HepG2 (cell line): ENCODE results near the gene AQP5. TPM values are rescaled to one million over a fixed set of nuclear protein-coding genes. Genes with fewer than 3 reads are reported as not detected.

Source experiments
- ARID2 ChIP-seq: sonication (generic); formaldehyde crosslinking; IDR thresholded peaks from 2 replicates; pipeline ENCODE4 v1.8.1; 2022; ENCODE audit warnings: mild to moderate bottlenecking, missing genetic modification reagents, borderline replicate concordance
- ATM ChIP-seq: fragments of 450-650 bp; IDR thresholded peaks from 2 replicates; pipeline ENCODE4 v1.7.1; 2017; ENCODE audit warnings: mild to moderate bottlenecking, borderline replicate concordance
- EHMT2 ChIP-seq: fragments of 200-600 bp; sonication (generic); IDR thresholded peaks from 2 replicates; pipeline ENCODE4 v1.7.0; 2017; ENCODE audit warnings: antibody characterized with exemption, low read depth, low read length, borderline replicate concordance
- FOXA3 ChIP-seq: IDR thresholded peaks from 2 replicates; pipeline ENCODE4 v1.6.1; 2016; ENCODE audit warnings: missing genetic modification reagents, missing compliant biosample characterization
- GABPB1 ChIP-seq: IDR thresholded peaks from 2 replicates; pipeline ENCODE4 v1.6.1; 2016; ENCODE audit warnings: mild to moderate bottlenecking, missing genetic modification reagents, moderate library complexity, missing compliant biosample characterization
- HNRNPL ChIP-seq: fragments of 200-400 bp; formaldehyde crosslinking; IDR thresholded peaks from 2 replicates; pipeline ENCODE4 v1.6.1; 2017; ENCODE audit warnings: mild to moderate bottlenecking, low read depth, low read length
- KDM4B ChIP-seq: sonication (generic); formaldehyde crosslinking; IDR thresholded peaks from 2 replicates; pipeline ENCODE4 v1.4.0; 2020; ENCODE audit warnings: missing genetic modification reagents
- KLF15 ChIP-seq: sonication (generic); formaldehyde crosslinking; IDR thresholded peaks from 2 replicates; pipeline ENCODE4 v1.8.1; 2023; ENCODE audit warnings: borderline replicate concordance, mild to moderate bottlenecking, inconsistent platforms, missing genetic modification reagents, mixed read lengths
- MBD4 ChIP-seq: IDR thresholded peaks from 2 replicates; pipeline ENCODE4 v1.6.1; 2012; ENCODE audit warnings: low read length, inconsistent platforms, borderline replicate concordance
- NFYB ChIP-seq: sonication (generic); formaldehyde crosslinking; IDR thresholded peaks from 2 replicates; pipeline ENCODE4 v1.4.0; 2020; ENCODE audit warnings: missing genetic modification reagents
- PHF8 ChIP-seq: sonication (generic); formaldehyde crosslinking; IDR thresholded peaks from 2 replicates; pipeline ENCODE4 v1.5.0; 2020; ENCODE audit warnings: missing genetic modification reagents
- PPARG ChIP-seq: conservative IDR thresholded peaks from 2 replicates; pipeline ENCODE4 v1.6.1; 2016; ENCODE audit warnings: missing biosample characterization, missing genetic modification reagents
- RFXANK ChIP-seq: IDR thresholded peaks from 2 replicates; pipeline ENCODE4 v1.6.1; 2016
- SETDB1 ChIP-seq: sonication (generic); formaldehyde crosslinking; IDR thresholded peaks from 2 replicates; pipeline ENCODE4 v1.5.1; 2020; ENCODE audit warnings: missing genetic modification reagents, mild to moderate bottlenecking, borderline replicate concordance
- SKI ChIP-seq: fragments of 450-650 bp; IDR thresholded peaks from one replicate; pipeline ENCODE4 v1.6.1; 2018; ENCODE audit warnings: mild to moderate bottlenecking; ENCODE audit not compliant: partially characterized antibody
- ZFP82 ChIP-seq: sonication (generic); formaldehyde crosslinking; IDR thresholded peaks from 2 replicates; pipeline ENCODE4 v1.5.1; 2020; ENCODE audit warnings: mild to moderate bottlenecking, missing genetic modification reagents, borderline replicate concordance
- ZNF10 ChIP-seq: sonication (generic); formaldehyde crosslinking; IDR thresholded peaks from 2 replicates; pipeline ENCODE4 v1.4.0; 2020; ENCODE audit warnings: mild to moderate bottlenecking, low read depth, missing genetic modification reagents, borderline replicate concordance
- ZNF567 ChIP-seq: sonication (generic); formaldehyde crosslinking; IDR thresholded peaks from 2 replicates; pipeline ENCODE4 v1.8.1; 2023; ENCODE audit warnings: mild to moderate bottlenecking, missing genetic modification reagents, borderline replicate concordance
- ZNF605 ChIP-seq: sonication (generic); formaldehyde crosslinking; IDR thresholded peaks from 2 replicates; pipeline ENCODE4 v1.8.0; 2022; ENCODE audit warnings: mild to moderate bottlenecking, missing genetic modification reagents
- polyA plus RNA-seq, 8 experiments: library from polyadenylated mRNA; depleted of rRNA in 3 of 8; stranded (reverse) in 7 of 8; unstranded in 1 of 8; fragments of >200 nt; fragmentation: Illumina TruSeq in 4 of 8; extraction: Trizol in 4 of 8; gene quantifications; 2 replicates each; pipeline versions ENCODE4 v1.2.1 to v1.2.3, GENCODE V29; 2011 to 2016; ENCODE audit warnings: low read depth in 4 of 8, missing spikeins in 1 of 8, mixed read lengths in 1 of 8; ENCODE audit not compliant: insufficient read depth in 1 of 8
- total RNA-seq, 5 experiments: library from RNA; depleted of rRNA; stranded (reverse); fragments of >200 nt; fragmentation: Illumina TruSeq; extraction: Trizol; gene quantifications; 2 replicates each; pipeline ENCODE4 v1.2.3, GENCODE V29; 2016; ENCODE audit warnings: low read depth in 1 of 5
- TF ChIP-seq, protein P1 (sequence below): sonication (generic); formaldehyde crosslinking; IDR thresholded peaks from 2 replicates; pipeline ENCODE4 v1.4.0; 2020; ENCODE audit warnings: missing genetic modification reagents
- TF ChIP-seq, protein P2 (sequence below): sonication (generic); formaldehyde crosslinking; IDR thresholded peaks from 2 replicates; pipeline ENCODE4 v1.5.1; 2020; ENCODE audit warnings: missing genetic modification reagents, mild to moderate bottlenecking, borderline replicate concordance

AQP5 gene
- total and polyA plus RNA-seq, 2 of the 13 experiments (the other 11 are each of a cell fraction or from before 2014, with no cell fraction given): not detected

DNA sequence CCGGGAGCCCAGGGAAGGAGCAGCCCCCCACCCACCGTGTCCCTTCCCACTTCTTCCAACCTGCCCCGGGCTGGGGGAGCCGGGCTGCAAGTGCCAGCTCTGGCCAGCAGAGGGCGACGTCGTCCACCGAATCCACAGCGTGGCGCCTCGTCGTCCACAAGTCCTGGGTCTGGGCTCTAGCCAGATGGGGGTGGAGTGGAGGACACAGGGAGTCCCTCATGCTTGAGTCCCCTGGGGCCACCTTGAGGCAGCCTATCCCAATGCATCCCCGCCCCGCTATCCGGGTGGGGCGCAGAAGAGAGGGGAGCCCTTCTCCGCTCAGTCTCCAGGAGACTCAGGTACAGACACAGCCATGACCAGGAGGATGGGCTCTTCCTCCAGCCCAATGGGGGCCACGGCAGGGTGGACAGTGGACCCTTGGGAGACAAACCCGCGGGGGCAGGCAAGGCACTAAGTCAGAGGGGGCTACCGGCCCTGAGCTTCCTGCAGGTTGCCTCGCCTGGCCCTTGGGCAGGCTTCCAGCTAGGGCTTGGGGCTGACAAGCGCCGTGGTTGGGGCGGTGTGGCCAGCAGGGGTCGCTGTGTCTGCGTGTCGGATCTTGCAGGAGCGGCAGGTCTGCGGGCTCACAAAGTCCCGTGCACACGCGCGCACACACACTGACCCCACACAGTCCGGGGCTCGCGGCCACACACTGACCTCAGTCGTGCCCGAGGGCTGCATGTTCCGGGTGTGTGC, 5.5 kb downstream of the AQP5 start (continued):
- TF ChIP-seq ZNF567 (CRISPR knock-in tag) (0 out of 2 replicates have a peak, but pooled peaks have one; percentile 66), PHF8 (CRISPR knock-in tag) (peak; percentile 47; the same call in 1 of the 2 replicates), SETDB1 (CRISPR knock-in tag) (no peak), KLF15 (CRISPR knock-in tag) (no peak), ARID2 (CRISPR knock-in tag) (no peak), ZNF605 (CRISPR knock-in tag) (peak; percentile 64; the same call in 1 of the 2 replicates), KDM4B (no peak), FOXA3 (CRISPR knock-in tag) (no peak), ZNF10 (CRISPR knock-in tag) (no peak), MBD4 (no peak), PPARG (CRISPR knock-in tag) (no peak; the same call in 1 of the 2 replicates), ATM (no peak), SKI (no peak), NFYB (CRISPR knock-in tag) (no peak), GABPB1 (CRISPR knock-in tag) (peak; percentile 58; the same call in 1 of the 2 replicates), HNRNPL (no peak; the same call in 1 of the 2 replicates), RFXANK (no peak), EHMT2 (peak; percentile 56; the same call in 1 of the 2 replicates), ZFP82 (CRISPR knock-in tag) (no peak)
- TF ChIP-seq, protein P1, sequence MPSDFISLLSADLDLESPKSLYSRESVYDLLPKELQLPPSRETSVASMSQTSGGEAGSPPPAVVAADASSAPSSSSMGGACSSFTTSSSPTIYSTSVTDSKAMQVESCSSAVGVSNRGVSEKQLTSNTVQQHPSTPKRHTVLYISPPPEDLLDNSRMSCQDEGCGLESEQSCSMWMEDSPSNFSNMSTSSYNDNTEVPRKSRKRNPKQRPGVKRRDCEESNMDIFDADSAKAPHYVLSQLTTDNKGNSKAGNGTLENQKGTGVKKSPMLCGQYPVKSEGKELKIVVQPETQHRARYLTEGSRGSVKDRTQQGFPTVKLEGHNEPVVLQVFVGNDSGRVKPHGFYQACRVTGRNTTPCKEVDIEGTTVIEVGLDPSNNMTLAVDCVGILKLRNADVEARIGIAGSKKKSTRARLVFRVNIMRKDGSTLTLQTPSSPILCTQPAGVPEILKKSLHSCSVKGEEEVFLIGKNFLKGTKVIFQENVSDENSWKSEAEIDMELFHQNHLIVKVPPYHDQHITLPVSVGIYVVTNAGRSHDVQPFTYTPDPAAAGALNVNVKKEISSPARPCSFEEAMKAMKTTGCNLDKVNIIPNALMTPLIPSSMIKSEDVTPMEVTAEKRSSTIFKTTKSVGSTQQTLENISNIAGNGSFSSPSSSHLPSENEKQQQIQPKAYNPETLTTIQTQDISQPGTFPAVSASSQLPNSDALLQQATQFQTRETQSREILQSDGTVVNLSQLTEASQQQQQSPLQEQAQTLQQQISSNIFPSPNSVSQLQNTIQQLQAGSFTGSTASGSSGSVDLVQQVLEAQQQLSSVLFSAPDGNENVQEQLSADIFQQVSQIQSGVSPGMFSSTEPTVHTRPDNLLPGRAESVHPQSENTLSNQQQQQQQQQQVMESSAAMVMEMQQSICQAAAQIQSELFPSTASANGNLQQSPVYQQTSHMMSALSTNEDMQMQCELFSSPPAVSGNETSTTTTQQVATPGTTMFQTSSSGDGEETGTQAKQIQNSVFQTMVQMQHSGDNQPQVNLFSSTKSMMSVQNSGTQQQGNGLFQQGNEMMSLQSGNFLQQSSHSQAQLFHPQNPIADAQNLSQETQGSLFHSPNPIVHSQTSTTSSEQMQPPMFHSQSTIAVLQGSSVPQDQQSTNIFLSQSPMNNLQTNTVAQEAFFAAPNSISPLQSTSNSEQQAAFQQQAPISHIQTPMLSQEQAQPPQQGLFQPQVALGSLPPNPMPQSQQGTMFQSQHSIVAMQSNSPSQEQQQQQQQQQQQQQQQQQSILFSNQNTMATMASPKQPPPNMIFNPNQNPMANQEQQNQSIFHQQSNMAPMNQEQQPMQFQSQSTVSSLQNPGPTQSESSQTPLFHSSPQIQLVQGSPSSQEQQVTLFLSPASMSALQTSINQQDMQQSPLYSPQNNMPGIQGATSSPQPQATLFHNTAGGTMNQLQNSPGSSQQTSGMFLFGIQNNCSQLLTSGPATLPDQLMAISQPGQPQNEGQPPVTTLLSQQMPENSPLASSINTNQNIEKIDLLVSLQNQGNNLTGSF (CRISPR knock-in tag): no peak
- TF ChIP-seq, protein P2, sequence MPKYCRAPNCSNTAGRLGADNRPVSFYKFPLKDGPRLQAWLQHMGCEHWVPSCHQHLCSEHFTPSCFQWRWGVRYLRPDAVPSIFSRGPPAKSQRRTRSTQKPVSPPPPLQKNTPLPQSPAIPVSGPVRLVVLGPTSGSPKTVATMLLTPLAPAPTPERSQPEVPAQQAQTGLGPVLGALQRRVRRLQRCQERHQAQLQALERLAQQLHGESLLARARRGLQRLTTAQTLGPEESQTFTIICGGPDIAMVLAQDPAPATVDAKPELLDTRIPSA (CRISPR knock-in tag): no peak; the same call in 1 of the 2 replicates
